ENCODE data around the gene DGKE. TPM values are rescaled to one million over a fixed set of nuclear protein-coding genes. Genes with fewer than 3 reads are reported as not detected.

DGKE gene
- total RNA-seq, result 10 to 100 TPM in 1 of 2 donors, 1 to 10 TPM in 1; 7.8 to 10.5 TPM

GRCh38 chr17:56833809-56834379 is at the start of gene DGKE, which contains the start of gene C17orf67:
TSS of gene DGKE (plus strand) at chr17:56834151. CDS start at chr17:56834796, 645 bp downstream.
TSS of gene C17orf67 (minus strand) at chr17:56833920. CDS start at chr17:56815810, 18,110 bp downstream.
- peaks cover 9% of the 10 kb centered on the region for H3K4me1 ChIP-seq
- intact Hi-C loops (cut with DNase I), result no loop called here

GRCh38 chr17:56785405-56785804 is 48.5 kb upstream of the DGKE start:
- no peak overlapping the region for H3K9ac ChIP-seq (ENCODE audit: low read depth in 2 of 2, low read length in 2 of 2)
- intact Hi-C loops (cut with DNase I), result no loop called here
- H3K4me3 ChIP-seq, result no peak overlapping the region
- no peak for DNase-seq
- TF ChIP-seq CTCF (IDR thresholded peaks at IDR 0.05), result no peak
- no peak overlapping the region for H3K27ac ChIP-seq
- no peaks in the 10 kb centered on the region for H3K9me3 ChIP-seq
- no peaks in the 10 kb centered on the region for H3K27me3 ChIP-seq
- H3K4me1 ChIP-seq, result peaks cover 3% of the 10 kb centered on the region
- no peaks in the 10 kb centered on the region for H3K36me3 ChIP-seq

More at GRCh38 chr17:56833809-56834379, at the start of gene DGKE, which contains the start of gene C17orf67:
- H3K27ac ChIP-seq, result peak within 1 kb of the TSS; percentile 93
- peak; percentile 100 for DNase-seq
- H3K4me3 ChIP-seq, result peak within 1 kb of the TSS; percentile 87
- peak within 1 kb of the TSS; percentile 80 to 82 for H3K9ac ChIP-seq (ENCODE audit: low read depth in 2 of 2, low read length in 2 of 2)
- no peaks in the 10 kb centered on the region for H3K9me3 ChIP-seq
- TF ChIP-seq CTCF (IDR thresholded peaks at IDR 0.05), result no peak
- no peaks in the 10 kb centered on the region for H3K36me3 ChIP-seq
- no peaks in the 10 kb centered on the region for H3K27me3 ChIP-seq

- Histone ChIP-seq H3K27me3 (no peaks in the 10 kb centered on the region), H3K27ac (no peak overlapping the region), H3K4me1 (no peaks in the 10 kb centered on the region), H3K4me3 (no peak overlapping the region), H3K9me3 (no peaks in the 10 kb centered on the region), H3K36me3 (no peaks in the 10 kb centered on the region), H3K9ac (ENCODE audit: low read depth in 2 of 2, low read length in 2 of 2) (no peak overlapping the region)
- no peak for DNase-seq
- no peak for TF ChIP-seq CTCF (IDR thresholded peaks at IDR 0.05)
- intact Hi-C loops (cut with DNase I), result no loop called here
These were observed 47.8 kb upstream of the DGKE start for GRCh38 chr17:56785997-56786680.

- intact Hi-C loops (cut with DNase I), result no loop called here
These were observed 46.9 kb upstream of the DGKE start for GRCh38 chr17:56786989-56787482.

GRCh38 chr17:56792267-56792666 is 41.7 kb upstream of the DGKE start:
- H3K9me3 ChIP-seq, result no peaks in the 10 kb centered on the region
- no peaks in the 10 kb centered on the region for H3K27me3 ChIP-seq
- no peak overlapping the region for H3K27ac ChIP-seq
- TF ChIP-seq CTCF (IDR thresholded peaks at IDR 0.05), result no peak
- H3K9ac ChIP-seq (ENCODE audit: low read depth in 2 of 2, low read length in 2 of 2), result no peak overlapping the region
- no peak for DNase-seq
- intact Hi-C loops (cut with DNase I), result no loop called here
- H3K4me1 ChIP-seq, result no peaks in the 10 kb centered on the region
- no peaks in the 10 kb centered on the region for H3K36me3 ChIP-seq
- no peak overlapping the region for H3K4me3 ChIP-seq

More at GRCh38 chr17:56786989-56787482, 46.9 kb upstream of the DGKE start:
- Histone ChIP-seq H3K27ac (no peak overlapping the region), H3K4me1 (no peaks in the 10 kb centered on the region), H3K4me3 (no peak overlapping the region), H3K9ac (ENCODE audit: low read depth in 2 of 2, low read length in 2 of 2) (no peak overlapping the region), H3K27me3 (no peaks in the 10 kb centered on the region), H3K9me3 (no peaks in the 10 kb centered on the region), H3K36me3 (no peaks in the 10 kb centered on the region)
- no peak for DNase-seq
- no peak for TF ChIP-seq CTCF (IDR thresholded peaks at IDR 0.05)
